Coronary artery (tissue), 2 donors: ENCODE data around the gene ZNF618.
A peak's percentile ranks its signal among the peaks of the same experiment; 100 is the strongest.

Experiments
- DNase-seq: peaks from one replicate; pipeline ENCODE4 v3.0.0-alpha.2; 2017; ENCODE audit warnings: low spot score
- H3K27ac ChIP-seq, 2 donors: fragments of 200-600 bp; sonication (generic); one replicate each; pipeline ENCODE4 v1.5.1; 2016 to 2019
- H3K4me3 ChIP-seq: fragments of 200-600 bp; sonication (generic); 2 replicates; pipeline ENCODE4 v1.5.1; 2016; ENCODE audit warnings: mild to moderate bottlenecking, moderate library complexity
- CTCF ChIP-seq: fragments of 200-600 bp; sonication (generic); IDR thresholded peaks from one replicate; pipeline ENCODE4 v1.5.1; 2019; ENCODE audit warnings: antibody characterized with exemption

Gene ZNF618

GRCh38 chr9:114049441-114050225, 173.5 kb downstream of the ZNF618 start:
- peak; percentile 53 for DNase-seq
- no peak overlapping the region for H3K4me3 ChIP-seq
- H3K27ac ChIP-seq = no peak overlapping the region
- no peak for TF ChIP-seq CTCF

- H3K27ac ChIP-seq = no peak overlapping the region
- H3K4me3 ChIP-seq = no peak overlapping the region
- DNase-seq = no peak
- TF ChIP-seq CTCF = no peak
Observed at GRCh38 chr9:114050226-114050568, 174.1 kb downstream of the ZNF618 start.

- no peak for TF ChIP-seq CTCF
- Histone ChIP-seq H3K27ac (no peak overlapping the region), H3K4me3 (no peak overlapping the region)
- DNase-seq = no peak
Observed at GRCh38 chr9:114050646-114051045, 174.5 kb downstream of the ZNF618 start.

GRCh38 chr9:114051281-114051680, 175.2 kb downstream of the ZNF618 start:
- Histone ChIP-seq H3K4me3 (no peak overlapping the region), H3K27ac (no peak overlapping the region)
- DNase-seq = no peak
- no peak for TF ChIP-seq CTCF

- H3K27ac ChIP-seq = no peak overlapping the region
- DNase-seq = no peak
- H3K4me3 ChIP-seq = no peak overlapping the region
- no peak for TF ChIP-seq CTCF
Observed at GRCh38 chr9:114051706-114052105, 175.6 kb downstream of the ZNF618 start.

GRCh38 chr9:114053246-114054005, 177.3 kb downstream of the ZNF618 start:
- no peak for TF ChIP-seq CTCF
- Histone ChIP-seq H3K4me3 (no peak overlapping the region), H3K27ac (no peak overlapping the region)
- no peak for DNase-seq
